HG03575 (cell line): ENCODE data around the gene TMEM53.
"Not testable (repeated sequence)": the region's sequence is repeated elsewhere in the genome, so short reads cannot be mapped to it uniquely, and the experiment has no call there.

ENCODE experiments used
- ATAC-seq: cut with Tn5 transposase; IDR thresholded peaks from one replicate; pipeline ENCODE4 v1.9.1; 2021; ENCODE audit not compliant: unreplicated experiment, insufficient number of reproducible peaks, low FRiP score; ENCODE audit errors: extremely low read depth

TMEM53 gene

GRCh38 chr1:44700573-44700972 is 26.3 kb upstream of the TMEM53 start:
- no peak for ATAC-seq

GRCh38 chr1:44699375-44699774 is 25.1 kb upstream of the TMEM53 start:
- not testable (repeated sequence) for ATAC-seq

- no peak for ATAC-seq
Measured at GRCh38 chr1:44698138-44698537, 23.9 kb upstream of the TMEM53 start.

- ATAC-seq, result no peak
Measured at GRCh38 chr1:44696789-44697345, 22.6 kb upstream of the TMEM53 start.

GRCh38 chr1:44696101-44696500 is 21.8 kb upstream of the TMEM53 start:
- ATAC-seq, result no peak

GRCh38 chr1:44695671-44696070 is 21.4 kb upstream of the TMEM53 start:
- no peak for ATAC-seq

- ATAC-seq, result no peak
Measured at GRCh38 chr1:44694863-44695478, 20.7 kb upstream of the TMEM53 start.

- no peak for ATAC-seq
Measured at GRCh38 chr1:44693900-44694299, 19.6 kb upstream of the TMEM53 start.

- ATAC-seq, result no peak
Measured at GRCh38 chr1:44693159-44693558, 18.9 kb upstream of the TMEM53 start.

GRCh38 chr1:44689447-44689765 is 15.1 kb upstream of the TMEM53 start:
- no peak for ATAC-seq

GRCh38 chr1:44688760-44689446 is 14.6 kb upstream of the TMEM53 start:
- ATAC-seq, result no peak

GRCh38 chr1:44685881-44686280 is 11.6 kb upstream of the TMEM53 start:
- no peak for ATAC-seq

GRCh38 chr1:44685218-44685617 is 10.9 kb upstream of the TMEM53 start:
- ATAC-seq, result no peak

- peak; percentile 44 for ATAC-seq
Measured at GRCh38 chr1:44684525-44684924, 10.2 kb upstream of the TMEM53 start.

- no peak for ATAC-seq
Measured at GRCh38 chr1:44682883-44683265, 8.6 kb upstream of the TMEM53 start.

GRCh38 chr1:44681905-44682882 is 7.9 kb upstream of the TMEM53 start:
- ATAC-seq, result no peak

GRCh38 chr1:44679468-44679867 is 5.2 kb upstream of the TMEM53 start:
- no peak for ATAC-seq

- no peak for ATAC-seq
Measured at GRCh38 chr1:44678626-44679025, 4.3 kb upstream of the TMEM53 start.

- no peak for ATAC-seq
Measured at GRCh38 chr1:44678120-44678519, 3.8 kb upstream of the TMEM53 start.
